SK-N-MC (cell line): Measurements from ENCODE around the gene PNN.

Experiments
- EZH2 ChIP-seq: fragments of 200-600 bp; sonication (generic); IDR thresholded peaks from one replicate; pipeline ENCODE4 v1.6.1; 2017; ENCODE audit warnings: antibody characterized with exemption
- POLR2AphosphoS5 ChIP-seq: IDR thresholded peaks from 2 replicates; pipeline ENCODE4 v1.6.1; 2012; ENCODE audit warnings: mild to moderate bottlenecking, low read depth, low read length, borderline replicate concordance

DNA sequence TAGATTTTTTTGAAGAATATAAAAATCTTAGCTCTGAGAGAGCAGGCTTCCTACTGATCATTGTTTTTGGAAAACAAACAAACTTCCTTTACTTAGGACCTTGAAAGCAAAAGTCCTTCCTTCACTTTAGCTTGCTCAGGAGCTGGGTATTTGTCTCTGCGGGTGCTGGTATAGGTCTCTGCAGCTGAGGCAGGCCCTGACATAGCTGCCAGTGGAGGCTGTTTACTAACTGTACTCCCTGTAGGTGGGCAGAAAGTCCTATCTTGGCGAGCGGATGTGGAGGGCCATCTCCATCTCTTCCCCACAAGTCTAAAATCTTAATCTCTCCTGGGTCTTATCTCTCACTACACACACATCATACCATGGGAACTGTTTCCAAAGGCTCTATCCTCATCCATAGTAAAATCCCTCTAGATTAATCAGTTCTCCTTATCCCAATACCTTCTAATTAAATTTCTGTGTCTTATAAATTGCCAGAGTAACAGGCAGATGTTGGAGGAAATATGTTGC lies 54.6 kb downstream of the PNN start:
- TF ChIP-seq EZH2 (no peak), POLR2AphosphoS5 (no peak)
